LNCAP (cell line): Measurements from ENCODE around the gene GRIN2C.

Source experiments
- CTCF ChIP-seq: fragments of 450-650 bp; IDR thresholded peaks from 2 replicates; pipeline ENCODE4 v1.5.1; 2017; ENCODE audit warnings: mild to moderate bottlenecking

The GRIN2C gene

GRCh38 chr17:74883241-74883745 lies 23.6 kb upstream of the GRIN2C start:
- TF ChIP-seq CTCF, result no peak

GRCh38 chr17:74882517-74883240 lies 23.0 kb upstream of the GRIN2C start:
- no peak for TF ChIP-seq CTCF

GRCh38 chr17:74881073-74881472 lies 21.4 kb upstream of the GRIN2C start:
- TF ChIP-seq CTCF, result no peak

- TF ChIP-seq CTCF, result no peak
Observed at GRCh38 chr17:74879308-74879707, 19.6 kb upstream of the GRIN2C start.

GRCh38 chr17:74878658-74879057 lies 19.0 kb upstream of the GRIN2C start:
- TF ChIP-seq CTCF, result no peak

GRCh38 chr17:74877592-74878548 lies 18.2 kb upstream of the GRIN2C start:
- TF ChIP-seq CTCF, result no peak

GRCh38 chr17:74875977-74876593 lies 16.4 kb upstream of the GRIN2C start:
- no peak for TF ChIP-seq CTCF
